HG03469 (cell line): ENCODE results near the gene ENAM.
"Not testable (repeated sequence)": the region's sequence is repeated elsewhere in the genome, so short reads cannot be mapped to it uniquely, and the experiment has no call there.

Source experiments
- ATAC-seq: cut with Tn5 transposase; IDR thresholded peaks from one replicate; pipeline ENCODE4 v1.9.1; 2021; ENCODE audit warnings: mild to moderate bottlenecking, moderate library complexity, moderate number of reproducible peaks; ENCODE audit not compliant: unreplicated experiment

The ENAM gene

DNA sequence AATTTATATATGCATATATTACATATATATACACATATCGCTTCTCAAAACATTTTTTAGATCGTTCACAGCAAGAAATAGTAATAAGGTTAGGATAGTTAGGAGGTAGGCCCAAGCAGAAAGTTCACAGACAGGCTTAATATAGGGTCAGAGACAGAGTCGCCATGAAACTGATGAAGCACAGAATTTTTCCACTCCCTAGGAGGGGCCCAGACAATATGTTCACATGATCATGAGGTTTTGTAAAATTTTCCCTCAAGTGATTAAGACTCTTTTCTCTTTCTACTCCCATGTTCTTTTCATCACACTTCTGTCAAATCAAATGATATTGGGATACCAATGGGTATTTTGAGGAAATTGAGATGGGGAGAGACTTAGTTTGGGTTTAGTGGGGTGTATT, 5.2 kb upstream of the ENAM start:
- no peak for ATAC-seq

DNA sequence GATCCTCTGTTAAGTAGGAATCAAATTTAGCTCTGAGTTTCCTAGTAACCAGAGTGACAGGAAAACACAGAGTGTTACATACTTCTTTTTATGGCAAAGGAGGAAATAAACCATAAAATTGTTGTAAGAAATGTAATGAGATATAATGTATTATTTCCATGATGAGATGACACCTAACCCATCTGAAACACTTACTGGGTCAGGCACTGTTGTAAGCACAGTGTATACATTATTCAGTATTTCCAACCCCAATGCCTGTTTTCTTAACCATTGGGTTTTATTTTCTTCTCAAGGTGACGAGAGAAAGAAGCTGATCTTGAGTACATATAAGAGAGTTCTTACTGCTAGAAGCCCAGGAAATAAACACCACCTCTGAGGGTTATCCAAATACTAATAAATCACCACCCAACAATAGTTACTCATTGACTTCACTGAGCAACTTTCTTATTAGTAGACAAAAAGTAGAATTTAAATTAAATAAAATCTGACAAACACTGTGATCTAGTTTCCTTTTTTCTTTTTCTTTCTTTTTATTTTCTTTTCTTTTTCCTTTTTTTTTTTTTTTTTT, 4.2 kb upstream of the ENAM start:
- ATAC-seq, result no peak

DNA sequence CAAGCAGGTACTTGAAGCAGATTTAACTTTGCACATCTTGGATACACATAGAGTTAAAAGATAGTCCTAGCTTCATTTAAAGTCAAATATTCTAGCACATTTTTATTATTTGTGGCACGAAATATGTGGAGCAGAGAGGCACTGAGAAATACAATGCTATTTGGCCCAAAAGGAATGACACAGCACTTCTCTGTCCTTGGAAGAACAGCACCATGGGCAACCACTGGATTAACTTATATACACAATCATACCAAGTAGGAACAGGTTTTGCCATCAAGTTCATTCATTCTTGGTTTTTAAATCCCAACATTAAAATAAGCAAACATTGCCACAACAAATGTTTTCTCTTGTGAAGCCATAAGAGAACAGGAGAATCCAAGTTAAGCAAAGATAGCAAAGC, 924 bp upstream of the ENAM start:
- ATAC-seq, result no peak

- ATAC-seq, result no peak
These were observed 1.0 kb downstream of the ENAM start for GRCh38 chr4:70629469-70630090.

- no peak for ATAC-seq
These were observed 1.6 kb downstream of the ENAM start for GRCh38 chr4:70630162-70630561.

GRCh38 chr4:70632028-70632427, 3.5 kb downstream of the ENAM start:
- no peak for ATAC-seq

- no peak for ATAC-seq
These were observed 5.9 kb downstream of the ENAM start for GRCh38 chr4:70634482-70634881.

DNA sequence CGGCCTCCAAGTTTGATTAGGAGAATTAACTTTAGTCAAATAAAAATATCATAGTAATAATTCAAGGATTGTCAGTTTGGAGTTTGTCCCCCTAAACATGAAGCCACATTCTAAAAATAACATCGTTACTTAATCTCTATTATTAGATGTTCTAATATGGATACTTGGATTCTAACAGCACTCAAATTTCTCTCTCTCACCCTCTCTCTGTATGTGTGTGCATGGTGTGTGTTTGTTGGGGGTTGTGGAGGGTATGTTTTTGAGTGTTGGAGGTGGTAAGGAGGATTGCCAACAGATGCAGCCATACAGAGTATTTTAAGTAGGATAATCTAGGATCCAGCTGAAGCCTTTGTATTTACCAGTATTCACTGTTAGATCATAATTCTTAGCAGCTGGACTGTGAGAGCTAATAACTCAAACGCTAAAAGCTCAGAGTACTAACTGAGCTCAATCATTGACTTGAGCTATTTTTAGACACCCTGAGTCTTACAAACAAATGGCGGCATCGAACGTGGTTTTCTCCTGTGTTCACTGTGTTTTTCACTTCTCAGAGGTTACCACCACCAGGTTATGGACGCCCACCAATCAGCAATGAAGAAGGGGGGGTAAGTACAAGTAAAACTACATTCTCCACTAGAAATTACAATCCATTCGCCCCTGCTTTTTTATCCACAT, 8.8 kb downstream of the ENAM start:
- no peak for ATAC-seq

- ATAC-seq, result peak; percentile 68
These were observed 11.6 kb downstream of the ENAM start for GRCh38 chr4:70640192-70640591.

GRCh38 chr4:70650741-70651140, 22.2 kb downstream of the ENAM start:
- ATAC-seq, result not testable (repeated sequence)

DNA sequence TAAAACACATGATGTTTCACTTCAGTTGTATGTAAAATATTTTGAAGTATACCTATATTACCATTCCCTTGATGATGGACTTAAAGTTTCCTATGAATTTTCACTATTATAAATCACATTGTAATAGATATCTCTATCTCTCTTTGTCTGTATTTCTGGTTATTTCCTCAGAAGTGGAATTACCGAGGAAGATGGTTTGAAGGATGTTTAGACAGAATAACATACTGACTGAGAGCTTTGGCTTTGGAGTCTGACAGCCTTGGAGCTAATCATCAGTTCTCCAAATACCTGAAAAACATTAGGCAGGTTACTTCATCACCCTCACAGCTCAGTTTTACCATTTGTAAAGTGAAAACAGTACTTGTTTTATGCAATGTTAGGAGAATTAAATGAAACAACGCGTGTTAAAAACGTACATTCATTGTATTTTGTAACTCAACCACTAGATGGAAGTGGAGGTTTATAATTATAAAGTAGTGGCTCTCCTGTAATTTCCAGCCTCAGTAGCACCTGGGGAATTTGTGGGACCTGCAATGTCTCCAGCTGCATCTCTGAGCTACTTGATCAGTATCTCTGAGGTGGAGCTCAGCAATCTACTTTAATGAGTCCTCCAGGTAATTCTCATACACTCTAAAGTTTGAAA, 23.4 kb downstream of the ENAM start:
- no peak for ATAC-seq

DNA sequence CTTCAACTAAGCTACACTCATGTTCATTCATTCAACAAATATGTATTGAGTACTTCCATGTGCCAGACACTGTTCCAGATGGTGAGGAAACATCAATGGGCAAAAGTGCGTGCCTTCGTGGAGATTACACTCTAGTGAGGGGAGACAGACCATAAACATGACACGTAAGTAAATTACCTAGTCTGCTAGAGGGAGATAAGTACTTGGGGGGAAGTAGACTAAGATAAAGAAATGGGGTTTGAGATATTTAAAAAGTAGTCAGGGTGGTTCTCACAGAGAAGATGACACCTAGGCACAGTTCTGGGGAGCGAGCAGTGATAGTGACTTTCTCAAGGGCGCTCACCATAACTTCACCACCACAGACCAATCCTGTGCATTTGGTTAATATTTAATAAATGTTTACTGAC, 26.1 kb downstream of the ENAM start:
- ATAC-seq, result no peak

DNA sequence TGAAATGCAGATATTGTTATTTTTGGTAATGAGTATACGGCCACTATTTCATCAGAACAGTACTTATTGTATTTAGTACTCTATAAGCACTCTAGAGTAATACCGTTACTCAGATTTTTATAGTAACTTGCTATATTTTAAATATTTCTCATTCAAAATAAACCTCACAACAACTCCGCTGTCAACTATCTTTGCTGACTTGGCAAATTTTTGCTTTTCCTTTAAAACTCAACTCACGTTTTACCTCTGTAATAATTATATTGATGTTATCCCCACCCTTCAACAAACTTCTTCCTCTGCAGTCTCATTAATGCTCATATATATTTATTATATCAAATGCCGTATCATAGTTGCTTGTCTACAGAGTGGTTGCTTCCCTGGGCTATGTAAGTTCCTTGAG, 28.8 kb downstream of the ENAM start:
- ATAC-seq, result no peak

DNA sequence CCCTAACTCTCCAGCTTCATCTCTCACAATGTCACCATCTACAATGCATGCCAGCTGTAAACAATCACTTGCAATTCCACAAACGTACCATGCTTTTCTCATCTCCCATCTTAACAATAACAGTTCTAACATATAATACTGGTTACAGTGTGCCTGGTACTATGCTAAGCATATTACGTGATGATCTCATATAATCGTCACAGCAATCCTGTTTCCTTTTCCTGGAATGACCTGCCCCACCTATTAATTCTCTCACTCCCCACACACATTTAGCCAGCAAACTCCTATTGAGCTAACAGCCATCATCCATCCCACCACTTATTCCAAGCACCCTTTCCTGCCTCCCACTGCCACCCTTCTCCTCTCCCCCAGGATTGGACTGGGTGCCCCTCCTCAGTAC, 29.9 kb downstream of the ENAM start:
- no peak for ATAC-seq

DNA sequence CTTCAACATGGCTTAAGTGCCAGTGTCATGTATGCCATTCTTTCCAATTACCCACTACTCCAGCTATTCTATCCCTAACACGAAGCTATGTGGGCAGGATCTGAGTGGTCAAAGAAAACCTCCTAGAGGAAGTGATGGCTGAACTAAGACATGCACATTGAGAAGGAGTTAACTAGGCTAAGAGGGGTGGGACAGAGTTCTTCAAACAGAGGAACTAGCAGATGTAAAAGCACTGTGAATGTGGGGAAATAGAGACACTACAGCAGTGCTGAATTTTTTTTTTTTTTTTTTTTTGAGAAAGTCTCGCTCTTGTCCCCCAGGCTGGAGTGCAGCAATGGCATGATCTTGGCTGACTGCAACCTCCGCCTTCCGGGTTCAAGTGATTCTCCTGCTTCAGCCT, 31.6 kb downstream of the ENAM start:
- no peak for ATAC-seq

DNA sequence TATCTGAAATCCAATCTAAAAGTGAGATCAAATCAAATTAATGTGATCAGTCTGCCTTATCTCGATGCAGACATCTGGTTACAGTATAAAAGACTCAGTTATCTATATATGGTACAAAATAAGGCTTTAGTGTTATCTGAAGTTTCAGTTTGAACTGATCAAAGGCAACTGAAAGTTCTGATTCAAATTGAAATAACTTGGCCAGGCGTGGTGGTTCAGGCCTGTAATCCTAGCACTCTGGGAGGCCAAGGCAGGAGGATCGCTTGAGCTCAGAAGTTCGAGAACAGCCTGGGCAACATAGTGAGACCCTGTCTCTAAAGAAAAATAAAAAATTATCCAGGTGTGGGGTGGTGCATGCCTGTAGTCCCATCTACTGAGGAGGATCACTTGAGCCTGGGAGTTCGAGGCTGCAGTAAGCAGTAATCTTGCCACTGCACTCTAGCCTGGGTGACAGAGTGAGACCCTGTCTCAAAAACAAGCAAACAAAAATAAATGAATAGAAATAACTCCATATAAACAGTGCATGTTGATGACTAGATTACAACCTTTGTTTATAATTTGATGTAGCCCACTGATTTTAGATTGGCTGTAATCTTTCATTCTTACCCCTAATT, 32.9 kb downstream of the ENAM start:
- ATAC-seq, result peak; percentile 77

DNA sequence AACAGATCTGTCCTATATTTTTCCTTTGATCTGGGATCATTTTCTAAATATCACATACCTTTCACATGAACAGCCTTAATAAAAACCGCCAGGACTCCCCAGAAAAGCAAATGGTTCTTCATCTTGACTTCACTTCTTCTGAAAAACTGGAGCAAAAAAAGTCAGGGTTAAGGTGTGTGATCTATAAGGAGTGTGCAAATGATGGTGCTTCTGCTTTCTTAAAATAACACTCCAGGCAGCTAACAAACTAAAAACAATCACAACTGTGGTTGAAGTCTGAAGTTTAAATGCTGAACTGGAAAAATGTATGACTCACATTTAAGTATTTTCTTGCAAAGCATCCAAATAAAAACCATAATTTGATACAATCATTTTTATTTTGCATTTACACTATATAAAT, 37.8 kb downstream of the ENAM start, which contains the start of gene JCHAIN:
TSS of gene JCHAIN (minus strand) at position 140 of the 400 bp plus-strand sequence. CDS start at position 122, 18 bp downstream.
- peak; percentile 53 for ATAC-seq

- ATAC-seq, result no peak
These were observed 39.4 kb downstream of the ENAM start for GRCh38 chr4:70667740-70668535.

- no peak for ATAC-seq
These were observed 41.9 kb downstream of the ENAM start for GRCh38 chr4:70670332-70671014.

- ATAC-seq, result no peak
These were observed 42.5 kb downstream of the ENAM start for GRCh38 chr4:70671091-70671490.
